Psoas muscle (tissue), 8 donors: ENCODE measurements around the gene IQCE. TPM values are rescaled to one million over a fixed set of nuclear protein-coding genes. Genes with fewer than 3 reads are reported as not detected.

Experiments
- ATAC-seq, 4 donors: fragments of 200-7000 bp; cut with Tn5 transposase; one replicate each; pipeline ENCODE4 v1.9.1; 2020; ENCODE audit warnings: moderate library complexity in 3 of 4, mild to moderate bottlenecking in 2 of 4
- DNase-seq, 2 donors: peaks; one replicate each; pipeline ENCODE4 v3.0.0-alpha.2; 2020
- H3K27ac ChIP-seq: fragments of 200-600 bp; one replicate; pipeline ENCODE4 v1.8.0; 2022
- H3K27me3 ChIP-seq, 3 donors: fragments of 200-600 bp in 1 of 3; one replicate each; pipeline versions ENCODE4 v1.6.1 to v1.8.0; 2013 to 2022; ENCODE audit warnings: low read length in 2 of 3, mild to moderate bottlenecking in 2 of 3, moderate library complexity in 1 of 3; ENCODE audit not compliant: insufficient read depth in 3 of 3
- H3K36me3 ChIP-seq, 2 donors: fragments of 200-600 bp in 1 of 2; one replicate each; pipeline versions ENCODE4 v1.6.1 to v1.8.0; 2013 to 2022; ENCODE audit warnings: low read depth in 1 of 2, mild to moderate bottlenecking in 1 of 2, moderate library complexity in 1 of 2; ENCODE audit not compliant: insufficient read depth in 1 of 2
- H3K4me1 ChIP-seq: fragments of 200-600 bp; one replicate; pipeline ENCODE4 v1.8.0; 2022
- H3K4me3 ChIP-seq: fragments of 200-600 bp; one replicate; pipeline ENCODE4 v1.8.0; 2022; ENCODE audit warnings: mild to moderate bottlenecking
- H3K9me3 ChIP-seq: fragments of 200-600 bp; one replicate; pipeline ENCODE4 v1.8.0; 2022
- WGBS, 3 donors: extraction: QIAGEN DNeasy Blood & Tissue Kit; methylation state at CpG; one replicate each; pipeline versions ENCODE4 v1.1.6 to v1.1.7; 2013; 5-methylcytosine and 5-hydroxymethylcytosine counted together
- intact Hi-C, 2 donors: fragments of 100-400 bp; cut with DNase I; formaldehyde crosslinking; loops; one replicate each; pipeline versions ENCODE4 v1.11.0 to v1.14.2; 2022
- polyA plus RNA-seq, 3 donors: library from polyadenylated mRNA; stranded (reverse); fragments of 200-250 nt; gene quantifications; one replicate each; pipeline ENCODE4 v1.2.3, GENCODE V29; 2013
- total RNA-seq, 4 donors: library from RNA; stranded (reverse); fragmentation: NEBNext Ultra II Directional in 2 of 4; extraction: Animal tissue kit (Norgen Biotek cat#: 25700) in 2 of 4; gene quantifications; one replicate each; pipeline versions ENCODE4 v1.2.1 to v1.2.4, GENCODE V29; 2021 to 2023
- TF ChIP-seq, protein P1 (sequence below): fragments of 200-600 bp; IDR thresholded peaks from one replicate; pipeline ENCODE4 v1.8.0; 2022; ENCODE audit warnings: antibody characterized with exemption
- donor health status: healthy with polysubstance abuse.
- donor health status: DM: no; HTN: no; CAD: no; lungs with moderate emphysema.
- donor health status: Bipolar disorder and iron deficiency.
- donor health status: healthy.
- donor health status: DM: yes; HTN: yes; CAD: no.
- donor health status: DM: no; HTN: no; CAD: no.
- donor health status: DM: no; HTN: no; CAD: no.
- donor health status: DM: yes; HTN: yes; CAD: no.

The IQCE gene
- total and polyA plus RNA-seq, 7 donors: 2.4 to 9.6 (median 6.6) TPM

DNA sequence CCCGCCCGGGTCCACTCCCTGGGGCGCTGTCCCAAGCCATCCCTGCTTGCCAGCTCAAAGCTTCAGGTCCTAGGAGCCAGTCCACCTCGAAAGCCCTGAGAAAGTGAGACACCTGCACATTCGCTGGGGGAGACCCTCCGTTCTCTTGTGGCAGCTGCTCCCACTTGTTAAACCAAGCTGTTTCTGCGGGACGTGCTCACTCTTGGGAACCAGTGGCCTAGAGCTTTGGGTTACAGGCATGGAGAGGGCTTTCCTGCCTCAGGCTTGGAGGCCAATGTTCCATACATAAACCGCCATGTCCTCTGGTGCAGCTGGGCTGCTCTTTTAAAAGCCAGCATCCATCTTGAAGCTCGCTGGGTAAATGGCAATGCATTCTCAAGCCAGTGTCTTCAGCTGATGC, 53.1 kb downstream of the IQCE start:
- Histone ChIP-seq H3K36me3 (no peaks in the 10 kb centered on the region), H3K4me1 (peaks cover 16% of the 10 kb centered on the region), H3K27me3 (no peaks in the 10 kb centered on the region), H3K27ac (no peak overlapping the region), H3K9me3 (no peaks in the 10 kb centered on the region), H3K4me3 (no peak overlapping the region)
- ATAC-seq (no peak), DNase-seq (no peak)
- WGBS, 3 donors: 88 to 98% (median 95%) methylated on average over 10 of the region's 10 CpGs
- TF ChIP-seq, protein P1, sequence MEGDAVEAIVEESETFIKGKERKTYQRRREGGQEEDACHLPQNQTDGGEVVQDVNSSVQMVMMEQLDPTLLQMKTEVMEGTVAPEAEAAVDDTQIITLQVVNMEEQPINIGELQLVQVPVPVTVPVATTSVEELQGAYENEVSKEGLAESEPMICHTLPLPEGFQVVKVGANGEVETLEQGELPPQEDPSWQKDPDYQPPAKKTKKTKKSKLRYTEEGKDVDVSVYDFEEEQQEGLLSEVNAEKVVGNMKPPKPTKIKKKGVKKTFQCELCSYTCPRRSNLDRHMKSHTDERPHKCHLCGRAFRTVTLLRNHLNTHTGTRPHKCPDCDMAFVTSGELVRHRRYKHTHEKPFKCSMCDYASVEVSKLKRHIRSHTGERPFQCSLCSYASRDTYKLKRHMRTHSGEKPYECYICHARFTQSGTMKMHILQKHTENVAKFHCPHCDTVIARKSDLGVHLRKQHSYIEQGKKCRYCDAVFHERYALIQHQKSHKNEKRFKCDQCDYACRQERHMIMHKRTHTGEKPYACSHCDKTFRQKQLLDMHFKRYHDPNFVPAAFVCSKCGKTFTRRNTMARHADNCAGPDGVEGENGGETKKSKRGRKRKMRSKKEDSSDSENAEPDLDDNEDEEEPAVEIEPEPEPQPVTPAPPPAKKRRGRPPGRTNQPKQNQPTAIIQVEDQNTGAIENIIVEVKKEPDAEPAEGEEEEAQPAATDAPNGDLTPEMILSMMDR: no peak
- intact Hi-C loops: no loop called here

GRCh38 chr7:2612445-2613097, 53.8 kb downstream of the IQCE start:
- DNase-seq (no peak), ATAC-seq (no peak)
- Histone ChIP-seq H3K9me3 (no peaks in the 10 kb centered on the region), H3K27ac (peak overlapping the region; percentile 85), H3K4me1 (peaks cover 16% of the 10 kb centered on the region), H3K27me3 (no peaks in the 10 kb centered on the region), H3K4me3 (no peak overlapping the region), H3K36me3 (no peaks in the 10 kb centered on the region)
- whole genome bisulfite sequencing, 3 donors: 80 to 93% (median 90%) methylated on average over 11 to 15 of the region's 15 CpGs
- TF ChIP-seq, protein P1: no peak
- intact Hi-C loops: no loop called here

GRCh38 chr7:2613098-2613930, 54.5 kb downstream of the IQCE start:
- intact Hi-C loops: no loop called here
- no peaks in the 10 kb centered on the region for H3K9me3 ChIP-seq
- H3K4me1 ChIP-seq: peaks cover 16% of the 10 kb centered on the region
- peak overlapping the region; percentile 37 for H3K4me3 ChIP-seq
- H3K27me3 ChIP-seq: no peaks in the 10 kb centered on the region
- DNase-seq (no peak), ATAC-seq (peak; percentile 25 to 44 (median 34))
- H3K27ac ChIP-seq: peak overlapping the region; percentile 85
- H3K36me3 ChIP-seq: no peaks in the 10 kb centered on the region
- TF ChIP-seq, protein P1: no peak
- 41 to 57% (median 41%) methylated on average over 19 of the region's 19 CpGs for WGBS, 3 donors

GRCh38 chr7:2613931-2614600, 55.3 kb downstream of the IQCE start:
- Histone ChIP-seq H3K27me3 (no peaks in the 10 kb centered on the region), H3K4me1 (peaks cover 16% of the 10 kb centered on the region), H3K27ac (peak overlapping the region; percentile 85), H3K9me3 (no peaks in the 10 kb centered on the region), H3K4me3 (peak overlapping the region; percentile 37), H3K36me3 (no peaks in the 10 kb centered on the region)
- ATAC-seq: peak; percentile 89 to 95 (median 92)
- intact Hi-C loops: no loop called here
- 16 to 23% (median 16%) methylated on average over 22 of the region's 22 CpGs for WGBS, 3 donors
- DNase-seq: peak; percentile 87 to 93
- TF ChIP-seq, protein P1: no peak
